ENCODE measurements around the gene UBB.

UBB gene

GRCh38 chr17:16380640-16381495, at the start of gene UBB:
UBB (plus strand) TSS chr17:16381091; CDS start chr17:16381908, 817 bp downstream.
- DNase-seq (ENCODE audit: low read depth in 2 of 2), result peak; percentile 88 to 94

DNA sequence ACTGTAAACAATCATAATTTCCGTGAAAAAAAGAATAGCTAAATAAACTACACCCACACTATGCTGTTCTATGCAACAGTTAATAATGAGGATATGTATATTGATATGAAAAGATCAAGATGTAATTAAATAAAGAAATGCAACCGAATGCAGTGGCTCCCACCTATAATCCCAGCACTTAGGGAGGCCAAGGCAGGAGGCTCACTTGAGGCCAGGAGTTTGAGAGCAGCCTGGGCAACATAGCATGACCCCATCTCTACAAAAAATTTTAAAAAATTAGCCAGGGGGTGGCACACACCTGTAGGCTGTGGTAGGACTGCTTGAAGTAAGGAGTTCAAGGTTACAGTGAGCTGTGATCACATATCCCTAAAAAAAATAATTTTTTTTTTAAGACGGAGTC, 42.5 kb upstream of the UBB start:
- DNase-seq (ENCODE audit: low read depth in 2 of 2), result no peak

GRCh38 chr17:16339402-16339801, 41.5 kb upstream of the UBB start:
- no peak for DNase-seq (ENCODE audit: low read depth in 2 of 2)

DNA sequence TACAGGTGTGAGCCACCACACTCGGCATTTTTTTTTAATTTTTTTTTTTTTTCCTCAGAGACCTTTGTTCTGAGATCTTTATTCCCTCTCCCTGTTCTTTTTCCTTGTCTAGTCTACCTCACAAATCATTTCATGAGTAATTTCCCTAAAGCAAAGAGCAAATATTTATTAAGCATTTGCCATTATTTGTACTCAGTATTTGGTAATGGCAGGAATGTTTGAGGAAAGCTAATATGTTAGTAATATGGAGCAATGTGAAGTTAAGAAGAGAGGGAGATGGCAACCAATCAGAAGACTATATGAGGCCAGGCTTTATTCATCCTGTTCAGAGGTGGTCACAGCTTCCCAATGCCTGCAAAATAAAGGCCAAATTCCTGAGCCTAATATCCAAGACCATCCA, 40.9 kb upstream of the UBB start:
- no peak for DNase-seq (ENCODE audit: low read depth in 2 of 2)

- DNase-seq (ENCODE audit: low read depth in 2 of 2), result no peak
Measured at GRCh38 chr17:16342979-16343378, 37.9 kb upstream of the UBB start.

DNA sequence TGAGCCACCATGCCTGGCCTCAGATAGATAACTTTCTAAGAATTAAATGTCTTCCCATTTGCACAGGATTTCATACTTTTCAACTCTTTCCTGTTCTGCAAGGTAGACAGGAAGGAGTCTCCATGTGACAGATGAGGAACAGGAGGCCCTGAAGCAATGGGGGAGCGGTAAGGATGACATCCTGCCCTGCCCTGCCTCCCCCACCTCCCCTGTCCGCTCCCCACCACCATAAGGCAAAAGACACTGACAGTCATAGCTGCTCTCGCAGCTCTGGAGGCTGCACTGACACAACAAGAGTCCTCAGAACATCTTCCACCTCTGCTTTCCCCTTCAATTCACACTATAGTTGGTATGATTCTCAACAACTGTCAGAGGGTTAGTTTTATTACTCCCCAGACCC, 37.3 kb upstream of the UBB start:
- no peak for DNase-seq (ENCODE audit: low read depth in 2 of 2)

- DNase-seq (ENCODE audit: low read depth in 2 of 2), result no peak
Measured at GRCh38 chr17:16345565-16345964, 35.3 kb upstream of the UBB start.

GRCh38 chr17:16346721-16347271, 34.1 kb upstream of the UBB start:
- DNase-seq (ENCODE audit: low read depth in 2 of 2), result no peak

DNA sequence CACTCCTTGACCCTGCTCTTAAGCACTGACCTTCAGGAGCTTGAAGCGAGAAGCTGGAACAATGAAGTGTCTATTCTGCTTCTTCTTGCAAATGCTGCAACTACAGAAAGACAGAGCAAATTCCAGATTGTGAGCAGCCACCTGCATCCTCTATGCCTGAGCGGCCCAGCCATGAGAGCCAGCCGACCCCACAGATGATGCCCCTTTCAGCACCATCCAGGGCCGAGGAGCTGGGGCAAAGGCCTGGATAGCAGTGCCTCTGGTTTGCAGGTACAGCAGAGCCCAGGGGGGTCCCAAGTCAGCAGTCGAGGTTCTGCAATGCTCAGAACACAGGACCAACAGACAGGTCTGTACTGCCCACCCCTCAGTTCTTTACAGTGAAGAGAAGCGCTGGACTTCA, 32.3 kb upstream of the UBB start:
- DNase-seq (ENCODE audit: low read depth in 2 of 2), result no peak

DNA sequence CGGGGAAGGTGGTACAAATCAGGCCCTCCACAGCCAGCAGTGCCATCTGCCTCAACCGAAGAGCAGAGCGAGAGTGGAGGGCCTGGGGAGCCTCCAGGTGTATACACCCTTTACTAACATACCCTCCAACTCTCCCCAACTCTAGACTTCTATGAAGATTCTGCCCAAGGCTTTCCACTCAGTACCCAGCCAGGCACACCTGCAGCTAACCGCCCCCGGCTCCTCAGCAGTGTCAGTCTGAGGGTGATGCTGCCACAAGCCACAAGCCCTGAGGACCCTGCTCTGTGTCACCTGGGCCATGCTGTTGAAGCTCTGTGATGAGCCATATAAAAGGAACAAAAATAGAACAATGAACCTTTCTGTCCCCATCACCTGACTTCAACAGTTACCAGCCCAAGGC, 31.5 kb upstream of the UBB start:
- DNase-seq (ENCODE audit: low read depth in 2 of 2), result no peak

GRCh38 chr17:16351831-16352230, 29.1 kb upstream of the UBB start:
- no peak for DNase-seq (ENCODE audit: low read depth in 2 of 2)

DNA sequence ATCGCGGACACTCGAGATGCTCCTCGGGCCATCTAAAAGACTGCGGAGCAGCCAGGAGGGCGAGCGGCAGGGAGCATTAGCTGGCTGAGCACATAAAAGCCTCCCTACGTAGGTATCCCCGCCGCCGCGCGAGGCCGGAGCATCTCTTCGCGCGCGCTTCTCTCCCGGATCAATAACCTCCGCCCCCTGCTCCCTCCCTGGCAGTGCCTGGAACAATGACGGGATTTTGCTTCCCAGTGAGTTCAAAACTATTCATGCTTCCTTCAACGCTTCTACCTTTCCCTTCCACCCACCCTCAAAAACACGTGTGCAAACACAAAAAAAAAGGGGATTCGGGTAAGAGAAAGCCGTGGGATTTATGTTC, 28.6 kb upstream of the UBB start:
- DNase-seq (ENCODE audit: low read depth in 2 of 2), result no peak

GRCh38 chr17:16352667-16353316, 28.1 kb upstream of the UBB start:
- peak; percentile 3 to 22 for DNase-seq (ENCODE audit: low read depth in 2 of 2)

DNA sequence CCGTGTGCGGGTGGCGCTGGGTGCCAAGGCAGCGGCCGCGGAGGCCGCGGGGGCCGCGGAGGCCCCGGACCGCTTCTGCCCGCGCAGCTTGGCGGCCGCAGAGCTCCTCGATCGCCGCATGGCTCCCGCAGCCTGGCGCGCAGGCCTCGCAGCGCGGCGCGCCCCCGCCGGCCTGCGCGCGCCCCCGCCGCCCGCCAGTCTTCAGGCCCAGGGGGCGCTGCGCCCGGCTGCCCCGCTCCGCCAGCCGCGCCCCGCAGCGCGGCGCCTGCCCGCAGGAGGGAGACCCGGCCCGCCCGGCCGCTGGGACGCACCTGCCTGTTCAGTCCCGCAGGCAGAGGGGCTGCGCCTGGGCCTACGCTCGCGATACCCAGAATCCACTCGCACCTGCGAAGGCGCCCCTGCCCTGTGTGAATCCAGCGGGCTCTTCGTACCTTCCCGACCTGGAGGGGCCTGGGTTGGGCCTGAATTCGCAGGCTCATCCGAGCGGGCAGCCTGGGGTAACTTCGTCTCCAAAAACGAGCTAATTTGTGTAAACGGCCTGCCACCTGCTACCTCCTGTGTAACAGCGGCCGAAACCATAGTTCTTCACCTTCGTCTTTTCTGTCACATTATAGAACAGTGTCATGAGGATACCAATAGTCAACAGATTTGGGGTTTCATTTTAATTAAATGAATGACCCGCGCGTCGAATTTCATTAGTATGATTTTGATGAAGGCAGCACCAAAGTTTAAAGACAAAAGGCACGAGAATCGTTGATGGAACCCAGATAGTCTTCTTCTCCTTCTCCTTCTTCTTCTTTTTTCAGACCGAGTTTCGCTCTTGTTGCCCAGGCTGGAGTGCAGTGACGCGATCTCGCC, 27.3 kb upstream of the UBB start, which contains the start of gene CENPV:
TSS of gene CENPV (minus strand) at position 153 of the 858 bp plus-strand sequence. CDS start at position 120, 33 bp downstream.
- DNase-seq (ENCODE audit: low read depth in 2 of 2), result peak; percentile 22 to 59

- DNase-seq (ENCODE audit: low read depth in 2 of 2), result no peak
Measured at GRCh38 chr17:16354585-16354984, 26.3 kb upstream of the UBB start.

GRCh38 chr17:16358394-16358793, 22.5 kb upstream of the UBB start:
- DNase-seq (ENCODE audit: low read depth in 2 of 2), result no peak

DNA sequence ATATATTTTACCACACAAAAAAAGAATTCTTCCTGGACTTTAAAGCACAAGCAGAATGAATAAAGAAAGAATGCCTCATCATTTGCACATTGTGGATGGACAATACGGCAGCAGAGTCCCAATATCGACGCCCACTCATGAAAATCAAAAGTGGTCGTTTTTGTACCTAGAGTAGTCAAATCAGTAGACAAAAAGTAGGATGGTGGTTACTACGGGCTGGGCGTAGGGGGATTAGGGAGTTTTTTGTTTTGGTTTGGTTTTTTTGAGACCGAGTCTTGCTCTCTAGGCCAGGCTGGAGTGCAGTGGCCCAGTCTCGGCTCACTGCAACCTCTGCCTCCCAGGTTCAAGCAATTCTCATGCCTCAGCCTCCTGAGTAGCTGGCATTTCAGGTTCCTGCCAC, 19.0 kb upstream of the UBB start:
- DNase-seq (ENCODE audit: low read depth in 2 of 2), result no peak

DNA sequence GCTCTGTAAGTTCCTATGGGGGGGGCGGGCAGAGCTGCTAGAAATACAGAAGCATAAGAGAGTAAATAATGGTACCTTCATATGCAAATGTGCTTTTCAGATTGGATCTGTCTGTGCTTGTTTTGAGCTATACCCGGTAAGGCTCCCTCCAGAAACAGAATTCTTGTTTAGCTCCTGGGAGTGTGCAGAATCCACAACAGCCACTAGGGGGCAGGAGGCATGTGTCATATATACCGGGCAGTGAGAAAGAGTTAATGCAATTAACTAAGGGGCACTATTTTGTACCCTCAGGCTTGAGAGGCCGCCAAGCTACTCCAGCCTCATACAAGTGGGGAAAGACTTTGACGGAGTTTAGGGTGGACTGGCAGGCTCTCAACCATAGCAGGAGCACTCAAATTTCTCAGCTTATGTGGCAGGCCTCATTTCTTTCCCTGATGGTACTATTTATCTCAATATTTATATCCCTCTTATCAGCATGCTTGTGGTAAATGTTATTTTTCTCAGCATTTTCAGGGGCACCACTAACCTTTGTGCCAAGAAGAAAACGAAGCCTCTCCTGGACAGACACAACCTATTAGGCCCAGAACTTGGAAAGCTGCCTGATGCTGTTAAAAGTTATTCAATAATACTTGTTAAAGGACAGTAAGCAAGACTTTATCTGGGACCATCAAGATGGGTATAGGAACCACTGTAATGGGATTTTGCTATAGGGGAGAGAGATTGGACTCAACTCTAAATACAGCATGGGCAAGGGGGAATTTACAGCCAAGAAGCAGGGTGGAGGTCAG, 16.9 kb upstream of the UBB start:
- peak; percentile 28 to 62 for DNase-seq (ENCODE audit: low read depth in 2 of 2)

DNA sequence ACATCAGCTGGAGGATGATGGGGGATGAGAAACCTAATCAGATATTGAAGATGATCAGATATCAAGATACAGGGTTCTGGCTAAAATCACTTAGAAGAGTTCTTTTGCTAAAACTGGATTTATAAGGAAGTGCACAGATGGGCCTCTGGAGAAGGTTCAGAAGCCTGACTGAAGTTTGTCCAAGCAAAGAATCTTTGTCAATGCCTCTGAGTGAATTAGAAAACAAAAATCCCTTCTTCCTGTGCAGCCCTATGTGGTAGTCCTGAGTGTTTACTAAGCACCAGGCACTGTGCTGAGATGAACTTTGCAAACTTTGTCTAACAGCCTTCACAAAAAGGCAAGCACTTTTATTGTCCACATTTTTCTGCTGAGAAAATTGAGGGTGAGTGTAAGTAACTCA, 16.3 kb upstream of the UBB start:
- DNase-seq (ENCODE audit: low read depth in 2 of 2), result no peak

GRCh38 chr17:16371742-16372141, 9.1 kb upstream of the UBB start:
- no peak for DNase-seq (ENCODE audit: low read depth in 2 of 2)
